HG03196 (cell line): ENCODE data around the gene CNR2.
"Not testable (repeated sequence)": the region's sequence is repeated elsewhere in the genome, so short reads cannot be mapped to it uniquely, and the experiment has no call there.

Source experiments
- ATAC-seq: cut with Tn5 transposase; IDR thresholded peaks from one replicate; pipeline ENCODE4 v1.9.1; 2021; ENCODE audit not compliant: unreplicated experiment

The CNR2 gene

DNA sequence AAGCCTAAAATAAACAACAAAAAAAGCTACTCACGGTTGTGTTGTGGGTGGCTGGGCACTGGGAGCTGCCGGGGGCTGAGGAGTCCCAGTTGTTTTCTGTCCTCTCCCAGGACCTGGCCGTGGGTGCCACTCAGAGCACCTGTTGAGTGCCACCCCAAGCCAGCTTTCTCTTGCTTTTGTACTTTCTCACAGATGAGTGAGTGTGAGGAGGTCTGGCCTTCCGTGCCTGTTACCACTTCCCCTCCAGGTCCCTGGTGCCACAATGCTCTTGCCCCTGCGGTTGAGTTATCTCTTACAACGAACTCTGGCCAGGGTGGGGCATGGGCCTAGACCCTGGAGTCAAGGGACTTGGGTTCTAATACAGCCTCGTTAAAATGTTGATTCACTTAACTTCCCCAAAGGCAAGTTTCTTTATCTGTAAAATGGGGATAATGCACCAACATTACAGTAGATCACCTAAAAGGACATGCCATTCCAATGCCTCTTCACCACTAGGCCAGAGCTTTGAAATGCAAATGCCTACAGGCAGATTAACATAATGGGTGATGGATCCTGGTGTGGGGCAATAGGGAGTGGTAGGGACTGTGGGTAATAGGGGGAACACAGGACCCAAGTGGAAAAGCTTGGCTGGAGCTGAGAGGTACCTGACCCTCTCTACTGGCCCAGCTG lies at the start of gene CNR2:
CNR2 (minus strand) TSS at position 151 of the 669 bp plus-strand sequence. CDS start 37,745 bp downstream, outside the sequence.
- ATAC-seq = peak; percentile 23

- no peak for ATAC-seq
These were observed 47.3 kb upstream of the CNR2 start for GRCh38 chr1:23960291-23961020.

GRCh38 chr1:23959461-23960290 lies 46.5 kb upstream of the CNR2 start, which contains the start of gene PNRC2:
PNRC2 (plus strand) TSS chr1:23959828; CDS start chr1:23961458, 1,630 bp downstream.
- peak; percentile 81 for ATAC-seq

DNA sequence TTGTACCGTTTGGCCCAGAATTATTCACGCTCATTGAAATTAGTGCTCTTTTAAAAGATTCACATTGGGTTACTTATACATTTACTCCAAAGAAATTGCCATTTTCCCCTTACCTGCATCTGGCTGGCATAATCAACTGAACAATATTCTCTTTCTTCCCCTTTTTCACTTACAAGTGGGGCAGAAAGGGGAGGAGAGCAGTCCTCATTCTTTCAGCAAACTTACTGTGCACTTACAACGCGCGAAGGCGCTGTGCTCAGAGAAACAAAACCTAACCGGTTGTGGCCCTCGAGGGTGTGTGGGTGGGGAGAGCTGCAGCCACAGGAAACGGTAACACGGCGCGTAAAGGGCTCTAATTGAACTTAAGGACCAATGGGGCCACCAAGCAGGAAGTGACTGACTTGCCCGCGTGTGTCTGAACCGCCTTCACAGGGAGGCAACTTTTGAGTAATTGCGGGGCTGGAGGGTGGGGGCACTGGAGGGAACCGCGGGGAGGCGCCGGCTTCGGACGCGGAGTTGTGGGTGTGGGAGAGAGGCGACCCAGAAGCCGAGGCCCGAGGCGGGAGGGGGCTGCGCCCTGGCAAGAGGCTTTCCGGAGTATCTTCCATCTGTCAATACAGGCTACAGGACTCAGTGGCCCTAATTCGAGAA lies 45.8 kb upstream of the CNR2 start:
- peak; percentile 75 for ATAC-seq

DNA sequence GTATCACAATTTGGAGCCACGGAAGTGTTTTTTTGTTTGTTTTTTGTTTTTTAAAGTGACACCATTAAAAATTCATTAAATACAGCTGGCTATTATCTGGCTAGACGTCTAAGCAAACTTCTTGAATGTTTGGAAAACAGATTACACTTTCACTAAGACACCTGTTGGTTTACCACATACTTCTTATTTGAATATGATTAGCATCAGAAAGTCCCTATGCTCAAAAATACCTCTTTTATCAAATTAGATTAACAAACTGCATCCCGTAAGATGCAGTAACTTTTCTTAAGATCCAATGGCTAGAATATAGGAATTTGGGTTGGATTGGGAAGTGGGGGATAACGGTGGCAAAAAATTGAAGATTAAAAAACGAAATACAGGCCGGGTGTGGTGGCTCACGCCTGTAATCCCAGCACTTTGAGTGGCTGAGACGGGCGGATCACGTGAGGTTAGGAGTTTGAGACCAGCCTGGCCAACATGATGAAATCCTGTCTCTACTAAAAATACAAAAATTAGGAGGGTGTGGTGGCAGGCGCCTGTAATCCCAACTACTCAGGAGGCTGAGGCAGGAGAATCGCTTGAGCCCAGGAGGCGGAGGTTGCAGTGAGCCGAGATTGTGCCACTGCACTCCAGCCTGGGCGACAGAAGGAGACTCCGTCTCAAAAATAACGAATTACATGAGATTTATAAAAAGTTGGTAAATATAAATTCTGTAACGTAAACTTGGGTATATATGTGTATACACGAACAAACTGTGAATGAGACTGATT lies 45.1 kb upstream of the CNR2 start:
- not testable (repeated sequence) for ATAC-seq

GRCh38 chr1:23957096-23957495 lies 43.9 kb upstream of the CNR2 start:
- no peak for ATAC-seq

DNA sequence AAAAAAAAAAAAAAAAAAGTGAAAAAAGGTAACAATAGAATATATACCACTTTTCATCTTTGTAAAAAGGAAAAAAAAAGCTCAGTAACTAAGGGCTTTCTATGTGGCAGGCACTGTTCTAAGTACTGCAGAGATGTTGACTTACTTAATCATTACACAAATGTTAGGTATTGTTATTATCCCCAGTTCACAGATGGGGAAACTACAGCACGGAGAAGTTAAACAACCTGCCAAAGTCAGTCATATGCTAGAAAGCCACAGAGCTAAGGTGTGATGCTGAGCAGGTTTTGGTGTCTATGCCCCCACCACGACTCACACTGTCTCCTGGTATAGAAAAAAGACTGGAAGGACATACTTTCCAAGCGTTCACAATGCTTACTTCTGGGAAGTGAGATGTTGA lies 39.9 kb upstream of the CNR2 start:
- no peak for ATAC-seq

- ATAC-seq = no peak
These were observed 34.2 kb upstream of the CNR2 start for GRCh38 chr1:23947366-23947765.

DNA sequence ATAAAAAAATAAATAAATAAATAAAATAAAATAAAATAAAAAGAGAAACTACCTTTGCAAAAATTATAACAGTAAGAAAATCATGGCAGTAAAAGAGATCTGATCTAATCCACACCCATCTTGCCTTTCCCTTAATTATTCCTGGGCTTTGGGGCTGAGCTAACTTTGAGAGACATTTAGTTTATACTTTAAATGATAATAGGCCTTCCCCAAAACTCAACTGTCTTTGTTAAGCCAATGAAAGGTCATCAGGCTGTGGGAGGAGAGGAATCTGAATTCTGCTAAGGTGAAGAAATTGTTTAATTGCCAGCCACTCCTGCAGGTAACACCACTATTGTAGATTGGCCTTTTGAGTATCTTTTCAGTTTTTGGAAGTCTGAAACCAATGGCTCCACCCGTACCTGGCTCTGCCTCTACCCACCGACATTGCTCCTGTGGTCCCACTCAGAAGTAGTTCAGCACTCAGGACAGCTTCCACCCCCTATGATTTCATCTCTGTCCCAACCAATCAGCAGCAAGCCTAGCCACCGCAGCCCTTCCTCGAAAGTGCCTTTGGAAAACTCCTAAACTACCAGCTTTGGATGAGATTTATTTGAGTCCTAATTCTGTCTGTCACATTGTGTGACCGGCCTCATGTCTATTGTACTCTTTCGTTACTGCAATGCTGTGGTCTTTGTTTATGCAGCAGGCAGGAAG lies 23.5 kb upstream of the CNR2 start:
- ATAC-seq = no peak

- no peak for ATAC-seq
These were observed 18.3 kb upstream of the CNR2 start for GRCh38 chr1:23931491-23931880.

DNA sequence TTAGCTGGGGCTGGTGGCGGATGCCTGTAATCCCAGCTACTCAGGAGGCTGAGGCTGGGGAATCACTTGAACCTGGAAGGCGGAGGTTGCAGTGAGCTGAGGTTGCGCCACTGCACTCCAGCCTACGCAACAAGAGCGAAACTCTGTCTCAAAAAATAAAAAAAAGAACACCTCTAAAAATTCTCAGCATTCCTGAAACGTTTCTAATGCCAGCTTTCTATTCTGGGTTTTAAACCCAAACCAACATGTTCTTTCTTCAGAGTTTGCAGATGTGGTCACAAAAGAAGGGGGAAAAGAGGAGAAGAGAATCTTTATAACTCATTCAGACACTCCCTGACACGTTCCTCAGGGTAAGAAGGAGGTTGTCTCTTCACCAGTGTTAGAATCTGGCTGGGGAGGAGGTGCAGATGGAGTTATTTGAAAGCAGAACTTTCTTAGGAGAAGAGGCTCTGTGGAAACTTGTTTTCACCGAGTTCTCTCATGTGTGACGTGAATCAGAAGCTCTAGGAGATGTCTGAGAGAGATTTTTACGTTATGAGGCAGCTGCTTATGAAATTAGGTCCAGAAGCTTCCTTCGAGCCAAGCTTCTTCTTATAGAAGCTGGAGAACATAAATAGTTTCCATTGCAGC lies 17.8 kb upstream of the CNR2 start:
- ATAC-seq = no peak

- ATAC-seq = no peak
These were observed 17.1 kb upstream of the CNR2 start for GRCh38 chr1:23930270-23930669.

DNA sequence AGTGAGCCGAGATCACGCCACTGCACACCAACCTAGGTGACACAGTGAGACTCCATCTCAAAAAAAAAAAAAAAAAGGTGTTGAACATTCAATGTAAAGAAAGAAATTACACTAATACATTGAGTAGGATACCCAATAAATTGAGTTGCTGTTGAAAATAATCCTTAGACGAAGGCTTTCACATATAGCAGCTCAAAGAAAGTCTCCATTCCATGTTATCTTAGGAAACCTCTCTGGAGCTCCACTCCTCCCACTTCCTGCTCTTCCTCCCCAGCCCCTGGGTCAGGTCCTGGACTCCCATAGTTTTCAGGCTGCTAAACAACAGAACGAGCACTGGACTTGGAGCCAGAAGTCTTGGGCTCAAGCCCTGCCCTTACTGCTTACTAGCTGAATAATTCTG lies 15.6 kb upstream of the CNR2 start:
- no peak for ATAC-seq

DNA sequence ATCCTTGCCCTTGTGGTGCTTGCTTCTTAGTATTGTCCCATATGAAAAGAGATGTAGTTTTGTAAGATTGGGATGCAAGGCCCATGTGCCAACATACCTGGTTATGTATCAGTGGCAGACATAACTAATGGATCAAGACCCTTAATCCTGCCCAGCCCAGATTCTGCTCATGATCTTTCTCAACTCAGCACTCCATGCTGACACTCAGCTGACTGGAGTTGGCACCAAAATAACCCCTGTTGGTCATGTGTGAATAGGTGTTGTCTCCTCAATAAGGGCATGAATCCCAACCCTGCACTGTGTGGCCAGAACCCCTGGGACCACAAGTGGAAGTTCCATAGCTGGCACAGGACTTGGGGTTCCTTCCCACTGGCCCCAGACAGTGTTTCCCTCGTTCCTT lies 13.9 kb upstream of the CNR2 start:
- no peak for ATAC-seq

- no peak for ATAC-seq
These were observed 12.1 kb upstream of the CNR2 start for GRCh38 chr1:23925279-23925678.

- no peak for ATAC-seq
These were observed 11.4 kb upstream of the CNR2 start for GRCh38 chr1:23924601-23925000.

- ATAC-seq = no peak
These were observed 10.7 kb upstream of the CNR2 start for GRCh38 chr1:23923592-23924499.

- no peak for ATAC-seq
These were observed 9.3 kb upstream of the CNR2 start for GRCh38 chr1:23922321-23922943.
